Measurements from ENCODE around the gene ZNF888.

DNA sequence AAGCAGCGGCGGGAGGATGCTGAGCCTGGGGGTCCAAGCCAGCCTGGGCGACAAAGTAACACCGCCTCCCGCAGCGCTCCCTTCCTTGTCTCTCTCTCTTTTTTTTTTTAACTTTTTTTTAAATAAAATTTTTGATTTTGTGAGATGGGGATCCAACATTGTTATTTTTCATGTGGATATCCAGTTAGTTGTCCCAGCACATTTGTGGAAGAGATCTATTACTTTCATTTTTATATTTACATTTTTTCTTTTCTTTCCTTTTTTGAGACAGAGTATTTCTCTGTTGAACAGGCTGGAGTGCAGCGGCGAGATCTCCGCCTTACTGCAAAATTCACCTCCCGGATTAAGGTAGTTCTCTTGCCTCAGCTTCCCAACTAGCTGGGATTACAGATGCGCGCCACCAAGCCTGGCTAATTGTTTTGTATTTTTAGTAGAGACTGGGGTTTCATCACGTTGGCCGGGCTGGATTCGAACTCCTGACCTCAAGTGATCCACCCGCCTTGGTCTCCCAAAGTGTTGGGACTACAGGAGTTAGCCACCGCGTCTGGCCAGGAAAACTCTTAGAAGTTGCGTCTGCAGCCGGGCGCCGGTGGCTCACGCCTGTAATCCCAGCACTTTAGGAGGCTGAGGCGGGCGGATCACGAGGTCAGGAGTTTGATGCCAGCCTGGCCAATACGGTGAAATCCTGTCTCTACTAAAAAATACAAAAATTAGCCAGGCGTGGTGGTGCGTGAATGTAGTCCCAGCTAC lies 20.1 kb upstream of the ZNF888 start:
- TF ChIP-seq, protein P1, sequence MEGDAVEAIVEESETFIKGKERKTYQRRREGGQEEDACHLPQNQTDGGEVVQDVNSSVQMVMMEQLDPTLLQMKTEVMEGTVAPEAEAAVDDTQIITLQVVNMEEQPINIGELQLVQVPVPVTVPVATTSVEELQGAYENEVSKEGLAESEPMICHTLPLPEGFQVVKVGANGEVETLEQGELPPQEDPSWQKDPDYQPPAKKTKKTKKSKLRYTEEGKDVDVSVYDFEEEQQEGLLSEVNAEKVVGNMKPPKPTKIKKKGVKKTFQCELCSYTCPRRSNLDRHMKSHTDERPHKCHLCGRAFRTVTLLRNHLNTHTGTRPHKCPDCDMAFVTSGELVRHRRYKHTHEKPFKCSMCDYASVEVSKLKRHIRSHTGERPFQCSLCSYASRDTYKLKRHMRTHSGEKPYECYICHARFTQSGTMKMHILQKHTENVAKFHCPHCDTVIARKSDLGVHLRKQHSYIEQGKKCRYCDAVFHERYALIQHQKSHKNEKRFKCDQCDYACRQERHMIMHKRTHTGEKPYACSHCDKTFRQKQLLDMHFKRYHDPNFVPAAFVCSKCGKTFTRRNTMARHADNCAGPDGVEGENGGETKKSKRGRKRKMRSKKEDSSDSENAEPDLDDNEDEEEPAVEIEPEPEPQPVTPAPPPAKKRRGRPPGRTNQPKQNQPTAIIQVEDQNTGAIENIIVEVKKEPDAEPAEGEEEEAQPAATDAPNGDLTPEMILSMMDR (IDR thresholded peaks at IDR 0.05): no peak
- no peak for TF ChIP-seq POLR2A (IDR thresholded peaks at IDR 0.05)
